GM12875 (cell line): Measurements from ENCODE around the gene PVALB.

ENCODE experiments used
- H3K4me3 ChIP-seq: one replicate; pipeline ENCODE4 v1.5.1; 2011; ENCODE audit warnings: low read depth, low read length, control low read depth
- CTCF ChIP-seq: IDR thresholded peaks from 2 replicates; pipeline ENCODE4 v1.5.1; 2011; ENCODE audit warnings: low read depth, mild to moderate bottlenecking, control low read depth, inconsistent platforms, low read length, moderate library complexity, borderline replicate concordance; ENCODE audit not compliant: insufficient read depth

PVALB gene

DNA sequence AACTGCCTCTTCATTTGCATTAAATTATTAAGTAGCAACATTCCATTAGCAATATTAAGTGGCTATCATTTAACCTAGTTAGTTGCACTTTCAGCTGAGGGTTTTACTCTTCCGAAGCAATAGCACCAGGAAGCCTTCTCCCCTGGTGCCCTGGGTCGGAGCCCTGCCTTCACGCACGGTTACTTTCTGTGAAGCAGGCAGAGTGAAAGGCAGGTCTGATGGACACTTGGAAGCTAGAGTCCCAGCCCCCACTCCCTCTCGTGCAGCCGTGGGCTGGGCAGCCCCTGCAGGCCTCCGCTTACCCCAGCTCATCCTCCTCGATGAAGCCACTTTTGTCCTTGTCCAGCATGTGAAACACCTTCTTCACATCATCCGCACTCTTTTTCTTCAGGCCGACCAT, 2.0 kb downstream of the PVALB start:
- TF ChIP-seq CTCF: no peak
- H3K4me3 ChIP-seq: no peak overlapping the region

- no peak for TF ChIP-seq CTCF
These were observed 5.6 kb downstream of the PVALB start for GRCh38 chr22:36811094-36811800.

DNA sequence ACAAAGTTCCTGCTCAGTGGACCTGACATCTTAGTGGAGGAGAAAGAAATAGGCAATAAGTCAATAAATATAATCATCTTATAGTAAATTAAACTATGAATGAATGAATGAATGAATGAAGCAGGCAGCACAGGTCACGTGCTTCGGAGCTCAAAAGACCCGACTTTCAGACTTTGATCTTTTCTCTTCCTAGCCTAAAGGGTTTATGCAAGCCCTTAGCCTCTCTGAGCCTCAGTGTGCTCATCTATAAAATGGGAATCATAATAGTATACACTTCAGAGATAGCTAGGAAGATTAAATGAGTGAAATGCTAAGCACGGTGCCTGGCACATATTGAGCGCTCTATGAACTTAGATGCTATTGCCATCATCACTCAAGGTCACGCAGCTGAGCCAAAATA, 7.5 kb downstream of the PVALB start:
- no peak for TF ChIP-seq CTCF
- H3K4me3 ChIP-seq: no peak overlapping the region

More at GRCh38 chr22:36811094-36811800, 5.6 kb downstream of the PVALB start:
- H3K4me3 ChIP-seq: no peak overlapping the region

GRCh38 chr22:36808721-36809344, 8.0 kb downstream of the PVALB start:
- H3K4me3 ChIP-seq: no peak overlapping the region
- no peak for TF ChIP-seq CTCF

GRCh38 chr22:36807627-36808026, 9.2 kb downstream of the PVALB start:
- TF ChIP-seq CTCF: no peak
- no peak overlapping the region for H3K4me3 ChIP-seq

GRCh38 chr22:36806835-36807234, 10.0 kb downstream of the PVALB start:
- TF ChIP-seq CTCF: no peak

DNA sequence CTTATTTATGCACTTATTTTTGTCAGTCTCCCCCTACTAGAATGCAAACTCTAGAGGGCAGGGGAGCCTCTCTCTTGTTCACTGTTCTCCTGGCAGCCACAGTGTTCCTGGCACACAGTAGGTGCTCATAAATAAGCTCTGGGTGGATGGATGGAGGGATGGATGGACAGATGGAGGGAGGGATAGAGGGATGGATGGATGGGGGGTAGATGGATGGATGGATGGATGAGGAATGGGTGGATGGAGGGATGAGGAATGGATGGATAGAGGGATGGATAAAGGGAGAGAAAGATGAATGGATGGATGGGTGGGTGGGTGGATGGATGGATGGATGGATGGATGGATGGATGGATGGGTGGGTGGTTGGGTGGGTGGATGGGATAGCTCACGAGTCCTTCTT, 13.5 kb downstream of the PVALB start:
- no peak overlapping the region for H3K4me3 ChIP-seq
- no peak for TF ChIP-seq CTCF

More at GRCh38 chr22:36806835-36807234, 10.0 kb downstream of the PVALB start:
- H3K4me3 ChIP-seq: no peak overlapping the region
